SH-SY5Y (cell line): Measurements from ENCODE around the gene CES4A.

Experiments
- GATA2 ChIP-seq: IDR thresholded peaks from 2 replicates; pipeline ENCODE4 v1.6.1; 2011; ENCODE audit warnings: mild to moderate bottlenecking, low read depth, low read length
- GATA3 ChIP-seq: IDR thresholded peaks from 2 replicates; pipeline ENCODE4 v1.6.1; 2011; ENCODE audit warnings: low read depth, mild to moderate bottlenecking, low read length, moderate library complexity

Gene CES4A

GRCh38 chr16:66975302-66975893, 13.0 kb upstream of the CES4A start:
- TF ChIP-seq GATA3 (no peak), GATA2 (no peak)

- TF ChIP-seq GATA2 (no peak), GATA3 (no peak)
These were observed 11.6 kb upstream of the CES4A start for GRCh38 chr16:66976746-66977145.

- TF ChIP-seq GATA2 (no peak), GATA3 (no peak)
These were observed 10.9 kb upstream of the CES4A start for GRCh38 chr16:66977341-66978113.

- no peak for TF ChIP-seq GATA2
- TF ChIP-seq GATA3, result no peak
These were observed 9.2 kb upstream of the CES4A start for GRCh38 chr16:66979011-66979717.

- TF ChIP-seq GATA3 (no peak), GATA2 (no peak)
These were observed 5.4 kb upstream of the CES4A start for GRCh38 chr16:66983033-66983432.

GRCh38 chr16:66984892-66985311, 3.5 kb upstream of the CES4A start:
- TF ChIP-seq GATA2, result no peak

- TF ChIP-seq GATA2 (no peak), GATA3 (no peak)
These were observed 1.8 kb upstream of the CES4A start for GRCh38 chr16:66986559-66986958.

- no peak for TF ChIP-seq GATA2
These were observed 3.2 kb downstream of the CES4A start for GRCh38 chr16:66991545-66992077.

- no peak for TF ChIP-seq GATA2
- TF ChIP-seq GATA3, result no peak
These were observed 8.1 kb downstream of the CES4A start for GRCh38 chr16:66996324-66996982.

- TF ChIP-seq GATA2, result no peak
- TF ChIP-seq GATA3, result no peak
These were observed 8.6 kb downstream of the CES4A start for GRCh38 chr16:66996983-66997358.

- TF ChIP-seq GATA3 (no peak), GATA2 (no peak)
These were observed 12.3 kb downstream of the CES4A start for GRCh38 chr16:67000384-67001351.

GRCh38 chr16:67001726-67002125, 13.3 kb downstream of the CES4A start:
- TF ChIP-seq GATA2 (no peak), GATA3 (no peak)

- no peak for TF ChIP-seq GATA2
- no peak for TF ChIP-seq GATA3
These were observed 18.7 kb downstream of the CES4A start for GRCh38 chr16:67006930-67007658.
